ENCODE data around the gene LAMA3. TPM values are rescaled to one million over a fixed set of nuclear protein-coding genes. Genes with fewer than 3 reads are reported as not detected.

The LAMA3 gene
- total and polyA plus RNA-seq, 2 donors from 2014 or later = 4.4 to 66.0 TPM

DNA sequence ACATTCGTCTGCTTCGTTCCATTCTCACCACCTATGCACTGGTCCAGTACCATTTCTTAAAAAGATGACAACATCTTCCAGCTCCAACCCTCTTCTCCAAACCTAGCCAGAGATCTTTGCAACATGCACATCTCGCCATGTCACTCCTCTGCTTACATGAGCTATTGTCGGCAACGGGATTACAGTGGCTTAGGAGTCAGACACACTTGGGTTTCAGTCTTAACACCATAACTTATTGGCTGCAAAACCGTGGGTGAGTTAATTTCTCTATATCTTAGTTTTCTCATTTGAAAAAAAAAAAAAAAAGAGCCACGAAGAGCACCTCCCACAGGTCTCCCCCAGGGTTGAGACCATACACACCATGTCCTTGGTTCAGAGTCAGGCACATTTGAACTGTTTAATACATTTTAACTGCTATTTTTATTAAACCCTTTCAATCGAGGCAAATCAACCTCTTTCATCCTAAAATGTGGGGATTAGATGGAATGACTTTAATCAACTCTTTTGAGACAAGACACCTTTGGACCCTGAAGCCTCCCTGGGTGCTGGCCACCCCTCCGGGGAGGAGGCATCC lies 27.4 kb upstream of the LAMA3 start:
- intact Hi-C loops (cut with DNase I) = no loop called here
- TF ChIP-seq, protein P1, sequence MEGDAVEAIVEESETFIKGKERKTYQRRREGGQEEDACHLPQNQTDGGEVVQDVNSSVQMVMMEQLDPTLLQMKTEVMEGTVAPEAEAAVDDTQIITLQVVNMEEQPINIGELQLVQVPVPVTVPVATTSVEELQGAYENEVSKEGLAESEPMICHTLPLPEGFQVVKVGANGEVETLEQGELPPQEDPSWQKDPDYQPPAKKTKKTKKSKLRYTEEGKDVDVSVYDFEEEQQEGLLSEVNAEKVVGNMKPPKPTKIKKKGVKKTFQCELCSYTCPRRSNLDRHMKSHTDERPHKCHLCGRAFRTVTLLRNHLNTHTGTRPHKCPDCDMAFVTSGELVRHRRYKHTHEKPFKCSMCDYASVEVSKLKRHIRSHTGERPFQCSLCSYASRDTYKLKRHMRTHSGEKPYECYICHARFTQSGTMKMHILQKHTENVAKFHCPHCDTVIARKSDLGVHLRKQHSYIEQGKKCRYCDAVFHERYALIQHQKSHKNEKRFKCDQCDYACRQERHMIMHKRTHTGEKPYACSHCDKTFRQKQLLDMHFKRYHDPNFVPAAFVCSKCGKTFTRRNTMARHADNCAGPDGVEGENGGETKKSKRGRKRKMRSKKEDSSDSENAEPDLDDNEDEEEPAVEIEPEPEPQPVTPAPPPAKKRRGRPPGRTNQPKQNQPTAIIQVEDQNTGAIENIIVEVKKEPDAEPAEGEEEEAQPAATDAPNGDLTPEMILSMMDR (IDR thresholded peaks at IDR 0.05; ENCODE audit: borderline replicate concordance, extremely low read depth, insufficient read depth) = no peak
- Histone ChIP-seq H3K9me3 (ENCODE audit: control insufficient read depth in 2 of 3, insufficient read depth in 1 of 3, low read length in 3 of 3) (no peaks in the 10 kb centered on the region), H3K36me3 (ENCODE audit: control insufficient read depth in 2 of 3, insufficient read depth in 3 of 3, low read length in 3 of 3) (no peaks in the 10 kb centered on the region), H3K27me3 (ENCODE audit: control insufficient read depth, insufficient read depth, low read length) (peaks cover 15% of the 10 kb centered on the region), H3K9ac (ENCODE audit: low read length in 3 of 3) (no peak overlapping the region), H3K4me3 (ENCODE audit: low read length in 3 of 3) (peak overlapping the region in 1 of 3 donors; percentile 12), H3K4me1 (ENCODE audit: control insufficient read depth in 2 of 3, insufficient read depth in 2 of 3, low read depth in 1 of 3, low read length in 3 of 3) (peaks cover 0 to 7% (median 0%) of the 10 kb centered on the region in 3 donors), H3K27ac (ENCODE audit: low read depth in 2 of 2, low read length in 2 of 2) (no peak overlapping the region)
- DNase-seq = no peak
- no peak for FAIRE-seq

DNA sequence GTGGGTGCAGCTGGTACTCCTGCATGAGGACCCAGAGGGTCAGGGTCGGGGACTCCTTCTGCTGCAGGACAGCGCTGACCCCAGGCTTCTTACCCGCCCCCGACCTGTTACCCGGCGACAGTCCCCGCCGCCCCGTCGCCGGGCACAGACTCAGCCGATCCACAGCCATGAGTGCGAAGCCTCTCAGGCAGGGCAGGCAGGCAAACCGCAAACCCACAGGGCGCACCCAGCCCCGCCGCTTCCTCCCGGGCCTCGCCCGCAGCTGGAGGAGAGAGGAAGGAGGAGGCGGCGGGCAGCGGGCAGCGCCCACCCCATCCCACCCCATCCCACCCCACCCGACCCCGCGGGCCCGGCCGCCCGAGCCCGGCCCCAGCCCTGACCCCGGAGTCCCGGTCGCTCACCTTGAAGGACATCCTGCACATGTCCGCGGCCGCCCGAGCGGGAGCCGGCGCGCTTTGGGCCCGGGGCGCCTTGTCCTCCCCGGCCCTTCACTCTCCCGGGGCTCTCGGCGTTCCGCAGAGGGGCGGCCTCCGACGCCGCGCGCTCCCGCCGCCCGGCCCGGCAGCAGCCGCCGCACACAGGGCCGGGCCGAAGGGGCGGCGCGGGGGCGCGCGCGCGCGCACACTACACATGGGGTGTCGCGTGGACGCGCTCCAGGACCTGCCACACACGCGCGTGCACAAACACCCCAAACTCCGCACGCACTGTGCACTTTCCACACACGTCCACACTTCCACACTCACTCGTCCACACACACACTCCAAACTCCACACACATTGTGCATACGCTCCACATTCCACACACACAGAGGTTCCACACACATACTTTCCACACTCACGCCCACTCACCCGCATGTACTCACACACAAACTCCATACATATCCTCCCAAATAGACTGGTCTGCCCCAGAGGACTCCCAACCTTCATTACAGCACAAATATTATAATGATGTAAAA lies 26.7 kb upstream of the LAMA3 start, which contains the start of gene ANKRD29:
ANKRD29 (minus strand) TSS at position 603 of the 955 bp plus-strand sequence; CDS start at position 422, 181 bp downstream.
- H3K4me3 ChIP-seq (ENCODE audit: low read length in 3 of 3) = peak within 1 kb of the TSS; percentile 40 to 64 (median 50)
- H3K4me1 ChIP-seq (ENCODE audit: control insufficient read depth in 2 of 3, insufficient read depth in 2 of 3, low read depth in 1 of 3, low read length in 3 of 3) = peaks cover 0 to 7% (median 0%) of the 10 kb centered on the region in 3 donors
- no peak for FAIRE-seq
- intact Hi-C loops (cut with DNase I) = no loop called here
- no peak within 1 kb of the TSS for H3K9ac ChIP-seq (ENCODE audit: low read length in 3 of 3)
- no peaks in the 10 kb centered on the region for H3K9me3 ChIP-seq (ENCODE audit: control insufficient read depth in 2 of 3, insufficient read depth in 1 of 3, low read length in 3 of 3)
- H3K36me3 ChIP-seq (ENCODE audit: control insufficient read depth in 2 of 3, insufficient read depth in 3 of 3, low read length in 3 of 3) = no peaks in the 10 kb centered on the region
- peak in 4 of 5 donors; percentile 38 to 63 (median 50) for DNase-seq
- no peak within 1 kb of the TSS for H3K27ac ChIP-seq (ENCODE audit: low read depth in 2 of 2, low read length in 2 of 2)
- TF ChIP-seq, protein P1 (IDR thresholded peaks at IDR 0.05; ENCODE audit: borderline replicate concordance, extremely low read depth, insufficient read depth) = no peak
- peaks cover 15% of the 10 kb centered on the region for H3K27me3 ChIP-seq (ENCODE audit: control insufficient read depth, insufficient read depth, low read length)

DNA sequence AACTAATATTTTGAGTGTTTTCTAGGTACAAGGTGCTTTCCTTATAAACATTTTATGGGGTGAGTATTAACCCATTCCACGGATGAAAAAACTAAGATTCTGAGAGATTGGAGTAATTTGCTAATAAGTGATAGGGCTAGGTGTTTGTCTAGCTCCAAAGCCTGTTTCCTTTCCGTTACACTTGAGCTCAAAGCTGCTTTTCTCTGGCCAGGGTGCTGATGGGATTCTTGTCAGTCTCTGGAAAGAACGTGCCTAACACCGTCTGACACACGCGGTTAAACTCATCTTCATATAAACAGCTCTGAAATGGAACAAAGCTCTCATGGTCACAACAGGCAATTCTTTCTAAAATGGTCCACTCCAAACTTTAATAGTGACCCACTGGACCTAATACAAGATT lies 24.6 kb upstream of the LAMA3 start:
- DNase-seq = peak in 1 of 5 donors; percentile 11
- peaks cover 15% of the 10 kb centered on the region for H3K27me3 ChIP-seq (ENCODE audit: control insufficient read depth, insufficient read depth, low read length)
- H3K9ac ChIP-seq (ENCODE audit: low read length in 3 of 3) = no peak overlapping the region
- H3K9me3 ChIP-seq (ENCODE audit: control insufficient read depth in 2 of 3, insufficient read depth in 1 of 3, low read length in 3 of 3) = no peaks in the 10 kb centered on the region
- TF ChIP-seq, protein P1 (IDR thresholded peaks at IDR 0.05; ENCODE audit: borderline replicate concordance, extremely low read depth, insufficient read depth) = no peak
- no peak overlapping the region for H3K4me3 ChIP-seq (ENCODE audit: low read length in 3 of 3)
- peaks cover 0 to 7% (median 0%) of the 10 kb centered on the region in 3 donors for H3K4me1 ChIP-seq (ENCODE audit: control insufficient read depth in 2 of 3, insufficient read depth in 2 of 3, low read depth in 1 of 3, low read length in 3 of 3)
- no peak for FAIRE-seq
- intact Hi-C loops (cut with DNase I) = no loop called here
- no peak overlapping the region for H3K27ac ChIP-seq (ENCODE audit: low read depth in 2 of 2, low read length in 2 of 2)
- H3K36me3 ChIP-seq (ENCODE audit: control insufficient read depth in 2 of 3, insufficient read depth in 3 of 3, low read length in 3 of 3) = no peaks in the 10 kb centered on the region
